ENCODE data around the gene YIPF5. TPM values are rescaled to one million over a fixed set of nuclear protein-coding genes. Genes with fewer than 3 reads are reported as not detected.

Gene YIPF5
- 137 and 159 TPM in 2 replicates for total RNA-seq

DNA sequence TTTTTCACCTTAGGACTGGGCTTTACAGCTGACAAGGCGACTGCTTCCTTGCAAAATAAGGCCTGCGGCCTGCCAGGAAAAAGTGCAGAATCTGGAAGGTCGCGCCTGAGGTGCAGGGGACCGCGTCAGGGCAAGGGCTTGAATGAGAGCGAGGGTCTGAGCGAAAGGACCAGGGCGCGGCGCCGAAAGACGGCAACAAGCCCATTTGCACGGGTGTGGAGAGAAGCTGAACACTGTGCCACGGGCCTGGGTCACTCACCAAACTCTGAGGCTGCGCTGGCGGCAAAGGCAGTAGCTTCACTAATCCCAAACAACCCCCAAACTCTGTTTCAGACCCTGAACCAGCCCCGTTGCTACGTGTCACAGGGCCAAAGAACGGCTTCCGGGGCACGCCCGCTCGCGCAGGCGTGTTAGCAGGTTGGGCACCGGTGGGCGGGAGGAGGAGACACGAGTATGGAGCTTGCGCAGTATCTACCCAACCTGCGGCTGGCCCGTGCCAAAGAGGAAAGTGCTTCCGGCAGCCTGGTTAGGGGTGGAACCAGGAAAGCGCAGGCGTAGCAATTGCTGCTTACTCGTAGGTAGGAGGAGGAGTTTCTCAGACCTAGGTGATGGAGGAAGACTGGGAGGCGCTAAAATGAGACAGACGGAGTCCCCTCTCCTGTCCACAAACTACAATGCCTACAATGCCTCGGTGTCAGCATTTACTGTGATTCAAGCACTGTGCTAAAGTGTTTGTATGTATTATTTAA, at the start of gene YIPF5, which contains the start of gene KCTD16:
Gene YIPF5 (minus strand): TSS at position 384 of the 749 bp plus-strand sequence. CDS start 704 bp downstream, outside the sequence.
Gene KCTD16 (plus strand): TSS at position 598 of the 749 bp plus-strand sequence.

Other genes with a start within 250 kb of the YIPF5 start
- gene KCTD16, start 214 bp upstream of the YIPF5 start, total RNA-seq, result 0.44 and 0.50 TPM in 2 replicates

All from smooth muscle cell of trachea (primary cell).